Effector CD4-positive, alpha-beta T cell (primary cell): ENCODE measurements around the gene CANX.
"Not testable (repeated sequence)": the region's sequence is repeated elsewhere in the genome, so short reads cannot be mapped to it uniquely, and the experiment has no call there.

ENCODE experiments used
- DNase-seq: peaks from one replicate; pipeline ENCODE4 v3.0.0-alpha.2; 2020
- total RNA-seq: gene quantifications from one replicate; lab custom pipeline; 2026; lab: John Stamatoyannopoulos, UW

The CANX gene, protein sequence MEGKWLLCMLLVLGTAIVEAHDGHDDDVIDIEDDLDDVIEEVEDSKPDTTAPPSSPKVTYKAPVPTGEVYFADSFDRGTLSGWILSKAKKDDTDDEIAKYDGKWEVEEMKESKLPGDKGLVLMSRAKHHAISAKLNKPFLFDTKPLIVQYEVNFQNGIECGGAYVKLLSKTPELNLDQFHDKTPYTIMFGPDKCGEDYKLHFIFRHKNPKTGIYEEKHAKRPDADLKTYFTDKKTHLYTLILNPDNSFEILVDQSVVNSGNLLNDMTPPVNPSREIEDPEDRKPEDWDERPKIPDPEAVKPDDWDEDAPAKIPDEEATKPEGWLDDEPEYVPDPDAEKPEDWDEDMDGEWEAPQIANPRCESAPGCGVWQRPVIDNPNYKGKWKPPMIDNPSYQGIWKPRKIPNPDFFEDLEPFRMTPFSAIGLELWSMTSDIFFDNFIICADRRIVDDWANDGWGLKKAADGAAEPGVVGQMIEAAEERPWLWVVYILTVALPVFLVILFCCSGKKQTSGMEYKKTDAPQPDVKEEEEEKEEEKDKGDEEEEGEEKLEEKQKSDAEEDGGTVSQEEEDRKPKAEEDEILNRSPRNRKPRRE
- total RNA-seq = 250 reads per million, percentile 94 among the genes with 10 or more reads in this experiment

DNA sequence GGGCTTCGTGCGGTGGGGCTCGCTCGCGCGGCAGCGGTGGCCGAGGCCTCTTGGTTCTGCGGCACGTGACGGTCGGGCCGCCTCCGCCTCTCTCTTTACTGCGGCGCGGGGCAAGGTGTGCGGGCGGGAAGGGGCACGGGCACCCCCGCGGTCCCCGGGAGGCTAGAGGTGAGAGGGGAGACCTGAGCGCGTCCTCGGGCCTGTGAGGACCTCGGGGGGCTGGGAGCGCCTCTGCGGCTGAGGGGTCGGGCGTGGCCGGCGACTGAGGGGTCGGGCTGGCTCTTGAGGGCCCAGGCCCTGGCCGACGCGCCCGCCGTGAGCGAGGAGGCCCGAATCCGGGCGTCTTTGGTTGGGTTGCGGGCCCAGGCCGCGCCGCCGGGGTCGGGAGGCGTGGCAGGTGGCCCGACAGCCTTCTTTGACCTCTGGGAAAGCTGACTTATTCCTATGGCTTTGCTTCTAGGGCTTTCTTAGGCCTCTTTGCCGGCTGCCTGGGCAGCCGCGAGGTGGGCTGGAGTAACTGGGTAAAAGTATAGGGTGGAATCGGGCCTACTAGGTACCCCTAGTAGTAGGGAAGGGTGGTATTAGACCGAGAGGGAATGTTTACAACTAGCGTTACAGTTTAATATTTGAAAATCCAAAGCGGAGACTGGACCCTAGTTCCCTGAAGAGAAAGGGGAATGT lies at the start of gene CANX:
Gene CANX (plus strand): TSS at position 33 of the 681 bp plus-strand sequence. CDS start 6,715 bp downstream, outside the sequence.
- no peak for DNase-seq

DNA sequence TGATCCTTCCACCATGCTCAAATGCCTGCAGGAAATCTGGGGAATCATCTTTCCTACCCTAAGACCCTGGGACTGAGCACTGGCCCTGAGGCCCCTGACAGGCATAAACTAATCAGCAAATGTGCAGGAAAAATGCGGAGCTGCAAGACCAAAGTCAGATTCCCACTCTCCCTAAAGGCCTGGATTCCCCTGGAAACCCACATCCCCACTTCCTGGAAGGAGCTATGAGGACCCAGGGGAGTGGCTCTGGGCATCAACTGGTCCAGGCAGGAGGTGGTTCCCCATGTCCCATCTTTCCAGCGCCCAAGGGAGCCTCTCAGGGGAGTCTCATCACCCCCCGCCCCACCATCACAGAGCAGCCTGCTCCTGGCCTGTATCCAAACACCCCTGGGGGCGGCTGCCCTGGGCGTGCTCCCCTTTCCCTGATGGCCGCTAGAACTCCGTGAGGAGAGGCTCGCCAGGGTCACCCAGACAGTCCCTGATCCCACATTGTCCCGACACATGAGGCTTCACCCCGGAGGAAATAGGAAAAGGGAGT lies 49.5 kb upstream of the CANX start:
- DNase-seq = not testable (repeated sequence)

DNA sequence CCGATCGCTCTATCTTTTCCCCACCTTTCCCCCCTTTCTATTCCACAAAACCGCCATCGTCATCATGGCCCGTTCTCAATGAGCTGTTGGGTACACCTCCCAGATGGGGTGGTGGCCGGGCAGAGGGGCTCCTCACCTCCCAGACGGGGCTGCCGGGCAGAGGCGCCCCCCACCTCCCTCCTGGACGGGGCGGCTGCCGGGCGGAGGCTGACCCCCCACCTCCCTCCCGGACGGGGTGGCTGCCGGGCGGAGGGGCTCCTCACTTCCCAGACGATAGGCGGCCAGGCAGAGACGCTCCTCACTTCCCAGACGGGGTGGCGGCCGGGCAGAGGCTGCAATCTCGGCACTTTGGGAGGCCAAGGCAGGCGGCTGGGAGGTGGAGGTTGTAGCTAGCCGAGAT lies 48.5 kb upstream of the CANX start:
- DNase-seq = not testable (repeated sequence)

DNA sequence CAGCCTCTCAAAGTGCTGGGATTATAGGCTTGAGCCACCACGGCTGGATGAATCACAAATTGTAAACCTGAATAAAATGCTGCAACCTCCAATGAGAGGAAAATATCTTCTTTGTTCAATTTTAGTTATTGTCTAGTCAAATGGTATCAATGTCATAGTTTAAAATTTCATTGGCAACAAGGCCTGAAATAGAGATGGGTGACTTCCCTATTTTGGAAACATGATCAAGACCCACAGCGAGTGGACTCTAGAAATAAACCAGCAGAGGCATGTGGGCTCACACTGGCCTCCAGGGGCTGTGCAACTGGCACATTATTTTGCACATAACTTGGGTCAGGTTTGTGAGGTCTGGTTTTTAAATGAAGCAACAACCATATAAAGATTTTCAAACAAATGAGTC lies 45.6 kb upstream of the CANX start:
- not testable (repeated sequence) for DNase-seq

DNA sequence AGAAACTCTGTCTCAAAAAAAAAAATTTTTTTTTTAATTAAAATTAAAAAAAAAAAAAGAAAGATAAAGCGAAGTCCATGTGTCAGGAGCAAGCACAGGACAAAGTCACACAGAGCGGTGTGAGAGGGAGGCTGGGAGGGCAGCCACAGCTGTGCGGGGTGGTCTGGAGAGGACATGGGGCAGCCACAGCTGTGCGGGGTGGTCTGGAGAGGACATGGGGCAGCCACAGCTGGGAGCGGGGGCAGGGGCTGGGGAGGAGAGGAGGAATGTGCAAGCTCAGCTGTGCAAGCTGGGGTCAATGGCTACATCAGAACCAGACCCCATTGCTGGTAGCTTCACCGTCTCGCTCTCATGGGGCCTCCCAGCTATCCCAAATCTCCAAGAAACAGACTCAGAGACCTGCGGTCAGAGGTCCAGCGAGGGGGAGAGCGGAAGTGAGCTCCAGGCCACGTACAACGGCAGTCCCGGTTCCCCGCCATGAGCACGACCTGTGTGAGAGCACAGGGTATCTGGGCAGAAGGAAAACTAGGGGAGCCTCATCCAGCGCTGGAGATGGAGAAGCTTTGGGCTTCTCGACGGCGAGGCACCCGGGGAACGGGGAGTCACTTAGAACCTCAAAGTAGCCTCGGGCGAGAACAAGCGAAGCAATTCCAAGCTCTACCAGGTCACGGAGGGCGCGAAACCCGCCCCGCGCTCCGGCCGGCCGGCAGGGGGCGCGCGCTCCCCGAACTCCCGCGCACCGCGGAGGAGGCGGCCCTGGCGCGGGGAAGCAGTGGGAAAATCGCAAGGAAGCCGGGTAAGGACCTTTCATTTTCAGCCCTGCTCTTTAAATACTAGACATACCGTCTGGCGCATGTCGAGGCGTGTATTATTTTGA lies 41.2 kb upstream of the CANX start:
- DNase-seq = not testable (repeated sequence)

DNA sequence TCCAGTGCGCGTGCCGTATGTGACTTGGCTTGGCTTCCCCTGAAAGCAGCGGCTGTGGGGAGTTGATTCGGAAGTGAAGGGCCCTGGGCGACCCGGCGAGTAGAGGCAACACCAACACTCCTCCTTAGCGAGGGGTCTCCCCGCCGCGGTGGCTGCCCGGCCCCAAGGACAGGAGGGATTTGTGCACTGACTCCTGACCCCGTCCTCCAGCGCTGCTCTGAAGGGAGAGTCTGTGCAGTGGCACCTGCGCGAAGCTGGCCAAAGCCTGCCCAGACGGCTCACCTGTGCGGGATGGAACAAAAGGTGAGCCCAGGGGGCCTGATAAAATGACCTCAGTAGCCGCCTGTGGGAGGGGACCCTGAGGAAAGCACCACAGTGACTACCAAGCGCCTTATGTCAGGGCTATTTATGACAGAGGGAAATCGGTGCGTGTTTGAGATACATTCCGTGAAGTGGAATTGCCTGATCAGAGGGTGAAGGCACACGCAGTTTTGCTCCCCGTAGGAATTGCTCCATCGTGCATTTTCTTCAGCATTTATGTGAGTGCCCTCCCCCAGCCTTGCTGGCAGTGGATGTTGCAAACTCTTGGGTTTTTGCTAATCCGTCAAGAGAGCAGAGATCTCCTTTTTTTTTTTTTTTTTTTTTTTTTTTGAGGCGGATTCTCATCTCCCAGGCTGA lies 40.4 kb upstream of the CANX start:
- not testable (repeated sequence) for DNase-seq

DNA sequence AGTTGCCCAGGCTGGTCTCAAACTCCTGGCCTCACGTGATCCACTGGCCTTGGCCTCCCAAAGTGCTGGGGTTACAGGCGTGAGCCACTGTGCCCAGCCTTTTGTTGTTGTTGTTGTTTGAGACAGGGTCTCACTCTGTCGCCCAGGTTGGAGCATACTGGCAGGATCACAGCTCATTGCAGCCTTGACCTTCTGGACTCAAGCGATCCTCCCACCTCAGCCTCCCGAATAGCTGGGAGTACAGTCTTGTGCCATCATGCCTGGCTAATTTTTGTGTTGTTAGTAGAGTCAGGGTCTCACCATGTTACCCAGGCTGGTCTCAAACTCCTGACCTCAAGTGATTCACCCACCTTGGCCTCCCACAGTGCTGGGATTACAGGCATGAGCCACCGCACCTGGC lies 37.1 kb upstream of the CANX start:
- not testable (repeated sequence) for DNase-seq

DNA sequence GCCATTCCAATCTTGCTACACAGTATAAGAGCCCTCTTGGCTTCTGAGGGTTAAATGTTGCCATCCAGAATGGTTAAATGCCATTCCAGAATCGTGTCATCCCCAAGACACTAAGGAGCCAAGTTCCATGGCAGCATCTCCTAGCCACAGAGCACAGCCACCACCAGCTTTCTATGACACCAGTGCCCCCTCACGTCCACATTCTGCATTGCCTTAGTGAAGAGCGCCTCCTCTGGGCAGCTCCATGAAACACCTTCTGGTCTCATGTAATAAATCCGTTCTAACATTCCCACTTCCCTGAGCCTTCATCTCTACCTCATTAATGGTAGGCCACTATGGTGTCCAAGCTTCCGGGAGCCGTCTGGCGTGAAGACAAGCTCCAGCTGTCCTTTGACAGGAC lies 30.4 kb upstream of the CANX start:
- DNase-seq = peak; percentile 20

DNA sequence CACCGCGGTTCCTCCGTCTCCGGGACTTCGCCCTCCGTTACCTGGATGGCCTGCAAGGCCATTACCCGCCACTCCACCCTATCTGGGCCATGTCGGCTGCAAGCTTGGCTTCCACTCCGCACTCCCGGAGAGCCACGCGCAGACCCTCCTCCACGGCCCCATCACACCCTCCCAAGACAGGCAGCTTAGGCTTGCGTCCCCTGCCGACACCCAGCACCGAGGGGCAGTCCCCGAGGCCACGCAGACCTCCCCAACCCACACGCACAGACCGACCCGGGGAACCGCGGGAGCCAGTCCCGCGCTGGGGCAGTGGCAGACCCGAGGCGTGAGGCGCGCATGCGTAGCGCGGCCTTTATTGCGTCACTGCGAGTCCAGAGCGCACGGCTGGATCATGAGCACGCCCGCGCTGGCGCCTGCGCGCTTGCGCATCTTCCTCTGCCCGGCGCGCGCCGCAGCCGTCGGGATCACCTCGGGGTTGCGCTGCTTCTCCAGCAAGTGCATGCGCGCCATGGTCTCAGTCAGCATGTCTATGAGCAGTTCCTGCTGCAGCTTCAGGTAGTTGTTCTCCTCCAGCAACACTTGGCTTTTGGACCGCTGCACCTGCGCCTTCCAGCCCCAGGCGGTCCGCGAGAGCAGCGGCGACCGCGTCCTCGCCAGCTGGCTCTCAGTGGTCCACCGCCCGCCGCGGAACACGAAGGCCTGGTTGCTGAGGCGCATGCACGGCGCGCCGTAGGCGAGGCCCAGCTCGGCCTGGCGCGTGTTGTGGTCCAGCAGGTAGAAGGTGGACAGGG lies 20.3 kb upstream of the CANX start:
- peak; percentile 90 for DNase-seq

DNA sequence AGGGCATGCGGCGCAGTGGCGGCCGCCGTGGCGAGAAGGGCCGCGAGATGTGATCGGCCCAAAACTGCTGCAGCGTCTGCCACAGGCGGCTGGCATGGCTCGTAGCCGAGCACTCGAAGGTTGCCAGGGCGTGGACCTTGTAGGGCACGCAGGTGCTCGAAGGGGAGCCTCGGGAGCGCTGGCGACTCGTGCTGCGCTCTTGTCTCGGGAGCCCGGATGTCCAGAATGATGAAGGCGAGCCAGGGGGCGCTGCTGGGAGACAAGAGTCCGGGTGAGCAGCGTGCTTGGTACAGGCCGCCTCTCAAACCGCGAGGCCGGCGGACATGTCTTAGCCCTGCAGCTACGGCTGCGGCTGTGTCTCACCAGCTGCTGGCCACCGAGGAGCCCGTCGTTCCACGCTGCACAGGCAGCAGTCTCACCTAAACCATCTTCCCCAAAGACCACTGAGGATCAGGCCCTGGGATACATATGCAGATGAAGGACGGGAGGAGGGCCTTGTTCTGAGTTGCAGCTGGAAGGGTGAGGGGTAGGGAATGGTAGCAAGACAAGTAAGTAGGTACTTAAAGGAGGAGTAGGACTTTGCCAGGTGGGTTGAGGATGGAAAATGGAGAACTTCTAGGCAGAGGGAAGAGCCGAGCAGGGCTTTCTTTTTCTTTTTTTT lies 19.6 kb upstream of the CANX start:
- DNase-seq = peak; percentile 52

DNA sequence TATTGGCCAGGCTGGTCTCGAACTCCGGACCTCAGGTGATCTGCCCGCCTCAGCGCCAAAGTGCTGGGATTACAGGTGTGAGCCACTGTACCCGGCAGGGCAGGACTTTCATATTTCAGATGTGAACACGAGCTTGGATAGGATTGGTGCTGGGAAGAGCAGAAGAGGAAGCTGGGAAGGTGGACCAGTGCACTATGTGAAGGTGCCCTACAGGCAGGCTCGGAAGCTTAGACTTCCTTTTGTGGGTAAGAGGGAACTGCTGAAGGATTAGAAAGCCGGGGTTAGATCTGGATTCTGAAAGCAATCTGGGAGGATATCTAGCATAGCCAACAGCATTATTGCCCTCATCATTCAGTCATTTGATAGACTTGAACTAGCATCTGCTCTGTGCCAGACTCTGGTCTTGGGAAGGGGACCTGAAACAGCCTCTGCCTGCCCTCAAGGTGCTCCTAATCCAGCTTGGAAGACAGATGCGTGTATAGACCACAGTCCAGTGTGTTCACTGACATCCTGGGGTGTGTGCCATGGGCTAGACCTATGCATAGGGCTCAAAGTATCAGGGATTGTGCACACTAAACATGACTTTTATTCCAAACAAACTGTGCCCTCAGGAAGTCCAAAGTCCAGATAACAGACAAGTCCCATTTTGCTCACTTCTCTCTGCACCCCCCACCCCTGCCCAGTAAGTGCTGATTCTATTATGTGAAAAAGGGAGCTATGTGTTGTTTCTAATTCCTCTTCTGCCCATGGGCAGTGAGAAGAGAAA lies 18.6 kb upstream of the CANX start:
- no peak for DNase-seq

DNA sequence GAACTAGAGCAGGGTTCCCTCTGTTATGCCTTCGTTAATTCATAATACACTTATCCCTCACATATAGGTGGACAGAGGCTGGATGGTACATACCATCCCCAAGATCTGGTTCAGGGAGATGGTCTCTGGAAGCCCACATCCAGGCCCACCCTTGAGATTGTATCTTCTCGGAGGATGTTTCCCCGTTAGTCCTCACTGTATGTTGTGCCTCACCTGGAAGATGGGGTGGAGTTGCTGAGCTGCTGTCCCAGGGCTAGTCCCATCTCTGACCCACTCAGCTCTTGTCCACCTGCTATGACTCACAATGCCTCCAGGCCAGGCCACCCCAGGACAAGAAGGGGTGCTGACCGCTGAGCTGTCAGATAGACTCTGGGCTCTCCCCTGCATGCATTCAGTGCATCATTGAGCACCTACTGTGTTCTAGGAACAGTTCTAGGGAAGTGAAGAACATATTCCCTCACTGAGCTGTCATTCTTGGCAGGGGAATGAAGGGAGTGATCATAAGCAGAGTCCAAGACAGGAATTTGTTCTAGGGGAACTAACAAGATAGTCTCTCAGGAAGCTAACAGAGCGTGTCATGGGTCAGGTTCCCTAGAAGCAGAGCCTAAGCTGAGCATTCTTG lies 17.9 kb upstream of the CANX start, which contains the start of gene CBY3:
Gene CBY3 (minus strand): TSS at position 255 of the 622 bp plus-strand sequence. CDS start 116 bp downstream, at position 139.
- DNase-seq = no peak

DNA sequence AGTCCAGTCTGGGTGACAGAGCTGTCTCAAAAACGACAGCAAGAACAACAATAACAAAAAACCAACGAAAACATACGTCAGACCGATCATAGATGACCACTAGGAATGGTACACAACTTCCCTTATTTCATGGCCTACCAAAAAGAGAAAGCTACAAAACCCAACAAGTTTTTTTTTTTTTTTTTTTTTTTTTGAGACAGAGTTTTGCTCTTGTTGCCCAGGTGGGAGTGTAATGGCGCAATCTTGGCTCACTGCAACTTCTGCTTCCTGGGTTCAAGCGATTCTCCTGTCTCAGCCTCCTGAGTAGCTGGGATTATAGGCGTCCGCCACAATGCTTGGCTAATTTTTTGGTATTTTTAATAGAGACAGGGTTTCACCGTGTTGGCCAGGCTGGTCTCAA lies 9.6 kb upstream of the CANX start:
- not testable (repeated sequence) for DNase-seq

DNA sequence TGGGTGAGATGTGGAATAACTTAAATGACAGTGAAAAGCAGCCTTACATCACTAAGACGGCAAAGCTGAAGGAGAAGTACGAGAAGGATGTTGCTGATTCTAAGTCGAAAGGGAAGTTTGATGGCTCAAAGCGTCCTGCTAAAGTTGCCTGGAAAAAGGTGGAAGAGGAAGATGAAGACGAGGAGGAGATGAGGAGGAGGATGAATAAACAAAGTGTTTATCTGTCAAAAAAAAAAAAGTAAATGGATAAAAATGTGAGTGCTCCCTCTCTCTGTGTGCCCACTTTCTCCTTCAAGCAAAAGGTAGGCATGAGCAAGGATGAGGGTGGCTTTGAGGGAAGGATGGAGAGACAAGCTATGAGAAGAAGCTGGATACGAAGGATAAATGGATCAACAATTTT lies 4.2 kb upstream of the CANX start:
- DNase-seq = no peak

DNA sequence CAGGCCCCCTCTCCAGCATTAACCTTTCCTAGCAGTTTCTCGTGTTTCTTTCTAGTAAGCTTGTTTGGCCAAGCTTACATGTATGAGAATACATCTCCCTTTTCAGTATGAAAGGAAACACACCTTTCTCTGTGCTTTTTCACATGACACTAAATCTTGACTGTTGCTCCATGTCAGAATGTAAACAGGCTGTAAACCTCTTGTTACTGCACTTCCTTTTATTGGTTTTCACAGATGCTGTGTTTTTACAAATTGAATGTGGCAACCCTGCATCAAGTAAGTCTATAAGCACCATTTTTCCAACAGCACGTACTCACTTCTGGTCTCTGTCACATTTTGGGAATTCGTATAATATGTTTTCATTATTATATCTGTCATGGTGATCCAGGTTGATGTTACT lies 2.2 kb upstream of the CANX start:
- DNase-seq = no peak

DNA sequence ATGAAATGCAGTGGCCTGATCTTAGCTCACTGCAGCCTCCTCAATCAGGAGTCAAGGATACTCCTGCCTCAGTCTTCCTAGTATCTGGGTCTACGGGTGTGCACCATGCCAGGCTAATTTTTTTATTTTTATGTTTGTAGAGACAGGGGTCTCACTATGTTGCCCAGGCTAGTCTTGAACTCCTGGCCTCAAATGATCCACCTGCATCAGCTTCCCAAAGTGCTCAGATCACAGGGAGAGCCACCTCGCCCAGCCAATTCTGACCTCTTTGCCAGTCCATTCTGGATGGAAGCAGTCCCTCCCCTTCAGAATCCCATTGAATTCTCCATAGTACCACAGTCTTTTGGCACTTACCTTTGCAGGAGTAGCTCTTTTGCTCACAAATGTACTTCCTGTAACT lies 1.7 kb upstream of the CANX start:
- DNase-seq = no peak

DNA sequence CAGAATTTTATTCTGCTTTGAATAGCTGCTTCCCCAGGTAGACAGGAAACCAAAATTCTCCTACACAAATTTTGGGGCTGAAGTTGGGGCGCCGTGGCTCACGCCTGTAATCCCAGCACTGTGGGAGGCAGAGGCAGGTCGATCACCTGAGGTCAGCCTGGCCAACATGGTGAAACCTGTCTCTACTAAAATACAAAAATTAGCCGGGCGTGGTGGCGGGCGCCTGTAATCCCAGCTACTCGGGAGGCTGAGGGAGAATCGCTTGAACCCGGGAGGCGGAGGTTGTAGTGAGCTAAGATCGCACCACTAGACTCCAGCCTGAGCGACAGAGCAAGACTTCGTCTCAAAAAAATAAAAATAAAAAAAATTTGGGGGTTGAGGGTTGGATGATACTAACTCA lies 1.2 kb upstream of the CANX start:
- DNase-seq = not testable (repeated sequence)

DNA sequence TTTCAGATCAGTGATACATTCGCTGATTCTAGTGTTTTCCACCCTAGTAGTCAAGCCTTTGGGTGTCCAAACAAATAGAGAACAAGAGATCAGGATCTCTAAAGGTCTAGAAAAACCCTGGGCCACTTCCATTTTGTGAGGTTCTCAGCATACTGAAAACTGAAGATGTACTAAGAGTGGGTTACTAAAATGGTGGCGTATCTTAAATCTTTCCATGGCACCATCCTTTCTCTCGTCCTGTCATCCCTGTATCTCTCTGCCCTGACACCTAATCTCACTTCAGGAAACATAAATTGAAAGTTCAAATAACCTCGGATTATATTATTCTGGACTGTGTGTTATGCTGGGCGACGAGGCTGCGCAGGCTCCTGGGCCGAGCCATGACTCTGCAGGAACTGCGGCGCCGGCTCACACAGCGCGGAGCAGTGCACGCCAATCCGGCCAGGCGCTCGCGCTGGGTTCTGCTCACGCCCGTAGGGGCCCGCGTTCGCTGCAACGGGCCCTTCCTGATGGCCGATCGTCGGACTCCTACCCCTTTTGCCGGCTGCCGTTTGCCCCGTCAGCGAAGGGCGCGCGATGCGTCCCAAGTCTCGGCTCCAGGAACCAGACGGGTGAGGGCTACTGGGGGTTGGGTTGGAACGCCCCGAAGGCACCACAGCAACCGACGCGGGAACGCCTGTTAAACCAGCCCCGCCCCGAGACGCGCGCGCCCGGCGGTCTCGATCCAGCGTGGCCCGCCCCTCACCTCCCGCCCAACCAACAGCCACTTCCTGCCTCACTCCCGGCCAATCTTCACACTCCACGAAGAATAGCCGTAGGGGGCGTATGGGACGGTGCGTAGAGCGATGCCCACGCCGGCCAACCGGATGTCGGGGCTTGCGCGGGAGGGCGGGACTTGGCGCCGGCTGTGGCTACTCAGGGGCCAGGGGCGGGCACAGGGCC lies 503 bp upstream of the CANX start:
- DNase-seq = peak; percentile 98
